Measurements from ENCODE around the gene C1orf50. TPM values are rescaled to one million over a fixed set of nuclear protein-coding genes. Genes with fewer than 3 reads are reported as not detected.

C1orf50 gene
- total RNA-seq, 2 donors from 2014 or later: 3.0 to 3.6 TPM

- H3K9me3 ChIP-seq: no peaks in the 10 kb centered on the region
- no peaks in the 10 kb centered on the region for H3K4me1 ChIP-seq
- H3K27me3 ChIP-seq: no peaks in the 10 kb centered on the region
- H3K36me3 ChIP-seq: peaks cover 12% of the 10 kb centered on the region
- DNase-seq (ENCODE audit: low spot score): no peak
- H3K27ac ChIP-seq: no peak overlapping the region
- H3K4me3 ChIP-seq: no peak overlapping the region
- TF ChIP-seq, protein P1, sequence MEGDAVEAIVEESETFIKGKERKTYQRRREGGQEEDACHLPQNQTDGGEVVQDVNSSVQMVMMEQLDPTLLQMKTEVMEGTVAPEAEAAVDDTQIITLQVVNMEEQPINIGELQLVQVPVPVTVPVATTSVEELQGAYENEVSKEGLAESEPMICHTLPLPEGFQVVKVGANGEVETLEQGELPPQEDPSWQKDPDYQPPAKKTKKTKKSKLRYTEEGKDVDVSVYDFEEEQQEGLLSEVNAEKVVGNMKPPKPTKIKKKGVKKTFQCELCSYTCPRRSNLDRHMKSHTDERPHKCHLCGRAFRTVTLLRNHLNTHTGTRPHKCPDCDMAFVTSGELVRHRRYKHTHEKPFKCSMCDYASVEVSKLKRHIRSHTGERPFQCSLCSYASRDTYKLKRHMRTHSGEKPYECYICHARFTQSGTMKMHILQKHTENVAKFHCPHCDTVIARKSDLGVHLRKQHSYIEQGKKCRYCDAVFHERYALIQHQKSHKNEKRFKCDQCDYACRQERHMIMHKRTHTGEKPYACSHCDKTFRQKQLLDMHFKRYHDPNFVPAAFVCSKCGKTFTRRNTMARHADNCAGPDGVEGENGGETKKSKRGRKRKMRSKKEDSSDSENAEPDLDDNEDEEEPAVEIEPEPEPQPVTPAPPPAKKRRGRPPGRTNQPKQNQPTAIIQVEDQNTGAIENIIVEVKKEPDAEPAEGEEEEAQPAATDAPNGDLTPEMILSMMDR (IDR thresholded peaks at IDR 0.05): no peak
These were observed 24.9 kb upstream of the C1orf50 start for GRCh38 chr1:42742141-42742540.

DNA sequence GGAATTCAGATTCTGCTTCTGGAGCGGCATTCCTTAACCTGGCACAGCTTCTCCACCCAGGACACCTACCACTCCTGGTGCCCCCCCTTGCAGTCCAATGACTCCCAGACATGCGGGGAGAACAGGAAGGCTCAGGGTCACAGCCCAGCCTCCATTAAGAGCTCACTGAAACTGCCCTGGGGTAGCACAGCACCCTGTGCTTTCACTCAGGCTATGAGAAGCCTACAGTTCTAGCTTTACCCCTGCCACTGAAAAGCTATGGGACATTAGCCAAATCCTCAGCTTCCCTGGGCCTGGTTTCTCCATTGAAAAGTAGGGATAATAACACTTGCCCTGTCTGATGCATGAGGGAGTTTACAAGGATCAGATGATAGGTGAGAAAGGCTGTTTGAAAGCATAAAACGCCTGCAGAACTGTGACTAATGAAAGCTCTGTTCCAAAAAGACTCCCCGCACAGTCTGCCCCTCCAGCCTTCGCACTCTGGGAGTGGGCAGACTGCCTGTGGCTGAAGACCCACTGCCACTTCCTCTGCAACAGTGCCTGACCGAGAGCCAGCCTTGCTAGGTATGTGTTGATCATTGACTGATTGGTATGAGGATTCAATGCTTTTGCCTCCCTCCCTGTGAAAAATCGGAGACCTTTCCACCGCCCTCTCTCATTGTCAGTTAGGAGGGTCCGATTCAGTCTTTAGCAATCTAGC lies 24.3 kb upstream of the C1orf50 start:
- Histone ChIP-seq H3K27me3 (no peaks in the 10 kb centered on the region), H3K9me3 (no peaks in the 10 kb centered on the region), H3K4me3 (no peak overlapping the region), H3K27ac (no peak overlapping the region), H3K36me3 (peaks cover 12% of the 10 kb centered on the region), H3K4me1 (no peaks in the 10 kb centered on the region)
- TF ChIP-seq, protein P1 (IDR thresholded peaks at IDR 0.05): no peak
- DNase-seq (ENCODE audit: low spot score): no peak

DNA sequence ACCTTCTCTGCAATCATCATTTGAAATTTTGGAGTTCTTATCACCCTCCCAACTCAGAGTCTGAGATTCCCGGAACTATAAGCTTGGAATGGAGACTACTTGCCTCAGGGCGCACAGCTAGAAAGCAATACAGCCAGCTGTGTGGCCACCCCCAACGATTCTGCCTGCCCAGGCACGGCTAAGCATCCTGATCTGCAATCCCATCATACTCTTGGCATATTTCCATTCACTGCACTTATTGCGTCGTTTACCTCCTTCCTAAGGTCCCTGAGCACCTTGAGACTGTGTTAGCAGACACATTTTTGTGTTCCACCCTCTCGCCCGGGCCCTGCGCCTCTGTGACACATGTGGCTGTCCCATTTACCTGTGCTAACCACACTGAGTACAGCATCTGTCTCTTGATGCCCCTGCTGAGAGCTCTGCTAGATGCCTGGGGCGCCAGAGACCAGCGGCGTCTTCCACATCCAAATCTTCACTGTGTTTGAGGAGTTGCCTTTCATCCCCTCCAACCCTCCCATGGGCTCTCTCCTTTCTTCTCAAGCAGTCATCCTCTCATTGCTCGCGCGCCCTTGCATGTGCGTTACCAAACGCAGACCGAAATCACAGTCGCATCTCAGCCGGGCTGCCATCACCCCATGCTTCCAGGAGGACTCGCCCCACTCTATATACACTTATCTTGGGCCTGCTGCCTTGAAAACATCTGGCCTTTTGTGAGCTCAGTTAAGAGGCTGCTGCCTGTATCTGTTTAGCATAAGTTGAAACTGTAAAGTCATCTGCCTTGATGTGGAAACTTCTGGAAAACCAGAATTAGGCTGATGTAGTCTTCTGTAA lies 23.5 kb upstream of the C1orf50 start:
- no peak for DNase-seq (ENCODE audit: low spot score)

GRCh38 chr1:42744148-42744413 lies 23.0 kb upstream of the C1orf50 start:
- Histone ChIP-seq H3K27me3 (no peaks in the 10 kb centered on the region), H3K9me3 (no peaks in the 10 kb centered on the region), H3K4me1 (no peaks in the 10 kb centered on the region), H3K36me3 (peaks cover 17% of the 10 kb centered on the region), H3K4me3 (no peak overlapping the region), H3K27ac (no peak overlapping the region)
- DNase-seq (ENCODE audit: low spot score): no peak
- TF ChIP-seq, protein P1 (IDR thresholded peaks at IDR 0.05): no peak

More for the DNA sequence above, 23.5 kb upstream of the C1orf50 start:
- Histone ChIP-seq H3K27me3 (no peaks in the 10 kb centered on the region), H3K9me3 (no peaks in the 10 kb centered on the region), H3K36me3 (peaks cover 12% of the 10 kb centered on the region), H3K4me1 (no peaks in the 10 kb centered on the region), H3K4me3 (no peak overlapping the region), H3K27ac (no peak overlapping the region)
- TF ChIP-seq, protein P1 (IDR thresholded peaks at IDR 0.05): no peak

DNA sequence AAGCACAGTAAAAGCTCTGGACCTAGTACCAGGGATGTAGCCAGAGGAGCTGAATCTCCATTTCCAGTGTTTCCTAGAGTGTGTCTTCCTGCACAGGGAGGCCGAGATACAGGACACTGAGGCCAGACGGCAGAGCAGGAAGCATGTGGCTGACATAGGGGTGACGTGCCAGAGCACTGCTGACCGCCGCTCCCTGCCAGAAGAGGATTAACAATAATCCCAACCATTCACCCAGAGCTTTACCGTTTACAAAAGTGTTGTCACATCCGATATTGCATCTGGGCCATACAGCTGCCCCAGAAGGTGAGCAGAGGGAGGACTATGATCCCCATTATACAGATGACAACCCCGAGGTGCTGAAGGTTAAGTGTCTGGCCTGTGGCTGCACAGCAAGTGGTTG lies 21.2 kb upstream of the C1orf50 start:
- no peak overlapping the region for H3K27ac ChIP-seq
- TF ChIP-seq, protein P1 (IDR thresholded peaks at IDR 0.05): no peak
- no peak overlapping the region for H3K4me3 ChIP-seq
- no peak for DNase-seq (ENCODE audit: low spot score)
- H3K4me1 ChIP-seq: no peaks in the 10 kb centered on the region
- no peaks in the 10 kb centered on the region for H3K27me3 ChIP-seq
- H3K36me3 ChIP-seq: peaks cover 28% of the 10 kb centered on the region
- H3K9me3 ChIP-seq: no peaks in the 10 kb centered on the region
